HCT116 (cell line): ENCODE results near the gene GPHN. TPM values are rescaled to one million over a fixed set of nuclear protein-coding genes. Genes with fewer than 3 reads are reported as not detected.
A peak's percentile ranks its signal among the peaks of the same experiment; 100 is the strongest.

Source experiments
- ATAC-seq: fragments of 200-7000 bp; cut with Tn5 transposase; 2 replicates; pipeline ENCODE4 v1.9.1; 2020; ENCODE audit warnings: mild to moderate bottlenecking, moderate library complexity
- BruUV-seq: library from RNA; stranded (reverse); fragments of 400-500 nt; replicated peaks from 2 replicates; lab custom pipeline; 2021; lab: Mats Ljungman, UMichigan
- CTCF ChIA-PET: fragments of 300-600 bp; sonication (Branson Sonifier 250); formaldehyde crosslinking; loops from one replicate; lab custom pipeline; 2021; ENCODE audit warnings: antibody characterized with exemption; lab: Charles Lee
- POLR2A ChIA-PET: fragments of 300-600, 350-600 bp; sonication (Branson Sonifier 250); formaldehyde crosslinking; loops from one replicate; lab custom pipeline; 2021; ENCODE audit warnings: antibody characterized with exemption; lab: Charles Lee
- RAD21 ChIA-PET, 2 experiments: fragments of 300-600 bp; sonication (Branson Sonifier 250); formaldehyde crosslinking; loops; one replicate each; lab custom pipeline; 2023; ENCODE audit warnings: low total read pairs in 2 of 2; ENCODE audit not compliant: uncharacterized antibody in 2 of 2, unreplicated experiment in 2 of 2, low non-redundant PET in 1 of 2; lab: Charles Lee
- DNase-seq: peaks from one replicate; pipeline ENCODE4 v3.0.0-alpha.2; 2010; ENCODE audit warnings: low read depth, low spot score
- H2AFZ ChIP-seq: fragments of 200-600 bp; shearing (Covaris generic), sonication (generic); 2 replicates; pipeline ENCODE4 v1.6.1; 2017; ENCODE audit warnings: low read depth, mixed run types, mixed read lengths, antibody characterized with exemption, low read length; ENCODE audit not compliant: poor library complexity, severe bottlenecking
- H3K27ac ChIP-seq: 2 replicates; pipeline ENCODE4 v1.5.1; 2012; ENCODE audit warnings: low read depth, low read length
- H3K27me3 ChIP-seq: fragments of 200-600 bp; sonication (generic); 2 replicates; pipeline ENCODE4 v1.6.1; 2016; ENCODE audit warnings: mixed run types, low read length, mixed read lengths; ENCODE audit not compliant: insufficient read depth
- H3K36me3 ChIP-seq, 2 experiments: fragments of 200-500 bp in 1 of 2; fragments of 200-600 bp in 1 of 2; sonication (Bioruptor generic) in 1 of 2; sonication (generic) in 1 of 2; 2 replicates each; pipeline versions ENCODE4 v1.5.1 to v1.6.1; 2014 to 2016; ENCODE audit warnings: low read length in 2 of 2, inconsistent platforms in 1 of 2, mixed read lengths in 1 of 2, mixed run types in 1 of 2; ENCODE audit not compliant: insufficient read depth in 2 of 2, control insufficient read depth in 1 of 2
- H3K4me1 ChIP-seq, 2 experiments: fragments of 200-600 bp in 1 of 2; sonication (generic) in 1 of 2; 2 replicates each; pipeline versions ENCODE4 v1.5.1 to v1.6.1; 2012 to 2017; ENCODE audit warnings: low read length in 2 of 2, inconsistent platforms in 1 of 2, mild to moderate bottlenecking in 1 of 2, mixed read lengths in 1 of 2, mixed run types in 1 of 2, moderate library complexity in 1 of 2; ENCODE audit not compliant: insufficient read depth in 2 of 2, control insufficient read depth in 1 of 2
- H3K4me2 ChIP-seq: fragments of 200-600 bp; sonication (generic); 2 replicates; pipeline ENCODE4 v1.6.1; 2017; ENCODE audit warnings: mixed run types, low read length, mixed read lengths
- H3K4me3 ChIP-seq, 2 experiments: fragments of 200-600 bp in 1 of 2; sonication (generic) in 1 of 2; replicated peaks in 1 of 2; 2 replicates each; pipeline ENCODE4 v1.5.1; 2011 to 2016; ENCODE audit warnings: low read length in 2 of 2, control low read depth in 1 of 2, low read depth in 1 of 2, mild to moderate bottlenecking in 1 of 2, mixed read lengths in 1 of 2, mixed run types in 1 of 2
- H3K79me2 ChIP-seq: fragments of 200-600 bp; sonication (generic); 2 replicates; pipeline ENCODE4 v1.6.1; 2017; ENCODE audit warnings: mild to moderate bottlenecking, mixed run types, low read length, moderate library complexity, mixed read lengths; ENCODE audit not compliant: insufficient read depth
- H3K9ac ChIP-seq: fragments of 200-600 bp; sonication (generic); 2 replicates; pipeline ENCODE4 v1.6.1; 2016; ENCODE audit warnings: low read length, mixed read lengths
- H3K9me2 ChIP-seq: fragments of 200-600 bp; sonication (generic), shearing (Covaris generic); 2 replicates; pipeline ENCODE4 v1.6.1; 2017; ENCODE audit warnings: mixed run types, mild to moderate bottlenecking, moderate library complexity; ENCODE audit not compliant: insufficient read depth
- H3K9me3 ChIP-seq, 2 experiments: fragments of 200-500 bp in 1 of 2; fragments of 200-600 bp in 1 of 2; sonication (Bioruptor generic) in 1 of 2; sonication (generic) in 1 of 2; 2 replicates each; pipeline ENCODE4 v1.6.1; 2014 to 2017; ENCODE audit warnings: low read length in 2 of 2, mixed read lengths in 2 of 2, inconsistent platforms in 1 of 2, low read depth in 1 of 2, mild to moderate bottlenecking in 1 of 2, mixed run types in 1 of 2, moderate library complexity in 1 of 2; ENCODE audit not compliant: control insufficient read depth in 1 of 2, insufficient read depth in 1 of 2
- H4K20me1 ChIP-seq: fragments of 200-600 bp; sonication (generic), shearing (Covaris generic); 2 replicates; pipeline ENCODE4 v1.6.1; 2017; ENCODE audit warnings: mixed run types, mild to moderate bottlenecking, moderate library complexity; ENCODE audit not compliant: insufficient read depth
- CBX3 ChIP-seq: IDR thresholded peaks from 2 replicates; pipeline ENCODE4 v1.6.1; 2012; ENCODE audit warnings: low read depth
- CEBPB ChIP-seq: IDR thresholded peaks from 2 replicates; pipeline ENCODE4 v1.6.1; 2012; ENCODE audit warnings: low read depth
- CTCF ChIP-seq, 3 experiments: fragments of 200-600 bp in 1 of 3; sonication (generic) in 1 of 3; IDR thresholded peaks in 2 of 3; conservative IDR thresholded peaks in 1 of 3; 2 replicates each; pipeline ENCODE4 v1.5.1; 2012 to 2017; ENCODE audit warnings: low read depth in 2 of 3, low read length in 2 of 3, antibody characterized with exemption in 1 of 3, borderline replicate concordance in 1 of 3, control low read depth in 1 of 3, mild to moderate bottlenecking in 1 of 3, mixed read lengths in 1 of 3, mixed run types in 1 of 3, moderate library complexity in 1 of 3; ENCODE audit not compliant: insufficient read depth in 1 of 3
- ELF1 ChIP-seq: IDR thresholded peaks from 2 replicates; pipeline ENCODE4 v1.6.1; 2012; ENCODE audit warnings: low read depth, borderline replicate concordance
- EZH2 ChIP-seq: fragments of 200-600 bp; sonication (generic); IDR thresholded peaks from 2 replicates; pipeline ENCODE4 v1.6.1; 2017; ENCODE audit warnings: antibody characterized with exemption, mixed run types
- JUND ChIP-seq: IDR thresholded peaks from 2 replicates; pipeline ENCODE4 v1.6.1; 2012
- POLR2A ChIP-seq: IDR thresholded peaks from 2 replicates; pipeline ENCODE4 v1.7.0; 2011; ENCODE audit warnings: borderline replicate concordance; ENCODE audit not compliant: insufficient read depth, insufficient read length; ENCODE audit errors: extremely low read depth
- POLR2AphosphoS5 ChIP-seq: IDR thresholded peaks from 2 replicates; pipeline ENCODE4 v1.6.1; 2011; ENCODE audit warnings: mild to moderate bottlenecking, low read depth, low read length, moderate library complexity
- RAD21 ChIP-seq: IDR thresholded peaks from 2 replicates; pipeline ENCODE4 v1.6.1; 2012; ENCODE audit warnings: low read depth, mild to moderate bottlenecking
- SP1 ChIP-seq: IDR thresholded peaks from 2 replicates; pipeline ENCODE4 v1.6.1; 2012; ENCODE audit warnings: low read depth
- SRF ChIP-seq: IDR thresholded peaks from 2 replicates; pipeline ENCODE4 v1.6.1; 2012; ENCODE audit warnings: low read depth
- ZBTB33 ChIP-seq: IDR thresholded peaks from 2 replicates; pipeline ENCODE4 v1.6.1; 2011; ENCODE audit warnings: mild to moderate bottlenecking, low read length, moderate library complexity; ENCODE audit not compliant: insufficient replicate concordance; ENCODE audit errors: extremely low read depth
- intact Hi-C: fragments of 100-400 bp; cut with micrococcal nuclease; formaldehyde crosslinking; loops from 2 replicates; pipeline ENCODE4 v1.10.0; 2022
- total RNA-seq: library from RNA; stranded (reverse); gene quantifications from one replicate; pipeline ENCODE4 v1.2.1, GENCODE V29; 2021; ENCODE audit not compliant: unreplicated experiment
- TF ChIP-seq, protein P1 (sequence below): IDR thresholded peaks from 2 replicates; pipeline ENCODE4 v1.6.1; 2012; ENCODE audit warnings: low read depth

GPHN gene
- total RNA-seq, 1 experiment from 2014 or later = 43.8 TPM

- Histone ChIP-seq H3K9ac (no peak overlapping the region), H3K36me3 (peaks cover 0 to 12% of the 10 kb centered on the region in 2 experiments; a peak in 2 of 4 replicates), H3K4me1 (no peaks in the 10 kb centered on the region), H3K9me2 (no peaks in the 10 kb centered on the region), H3K4me3 (no peak overlapping the region), H3K27ac (no peak overlapping the region), H3K4me2 (no peak overlapping the region), H3K79me2 (no peaks in the 10 kb centered on the region), H2AFZ (no peak overlapping the region), H4K20me1 (no peaks in the 10 kb centered on the region), H3K9me3 (peaks cover 8 to 11% of the 10 kb centered on the region in 2 experiments; a peak in 2 of 4 replicates), H3K27me3 (no peaks in the 10 kb centered on the region)
- no TSS peak for BruUV-seq
- ChIA-PET CTCF (no interaction called here), RAD21 (no interaction called here), POLR2A (no interaction called here)
- ATAC-seq (no peak), DNase-seq (peak; percentile 15)
- intact Hi-C loops = no loop called here
- TF ChIP-seq CBX3 (peak; percentile 28; the same call in 1 of the 2 replicates), POLR2A (no peak), RAD21 (no peak), SRF (no peak), EZH2 (no peak)
Measured at GRCh38 chr14:66944872-66945271, 436.9 kb downstream of the GPHN start.

DNA sequence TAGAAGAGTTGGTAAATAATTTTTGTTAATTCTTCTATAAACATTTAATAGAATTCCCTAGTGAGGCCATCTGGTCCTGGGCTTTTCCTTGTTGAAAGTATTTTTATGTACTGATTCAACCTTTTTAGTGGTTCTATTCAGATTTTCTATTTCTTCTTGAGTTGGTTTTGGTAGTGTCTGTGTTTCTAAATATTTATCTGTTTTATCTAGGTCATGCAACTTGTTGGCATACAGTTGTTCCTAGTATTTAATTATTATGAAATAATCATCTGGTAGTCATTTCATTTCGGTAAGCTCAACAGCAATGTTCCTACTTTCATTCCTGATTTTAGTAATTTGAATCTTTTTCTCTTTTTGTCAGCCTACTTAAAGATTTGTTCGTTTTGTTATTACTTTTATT is 447.2 kb downstream of the GPHN start:
- Histone ChIP-seq H3K4me2 (no peak overlapping the region), H3K9me2 (no peaks in the 10 kb centered on the region), H3K27me3 (no peaks in the 10 kb centered on the region), H3K9me3 (0 out of 4 replicates have a peak, but pooled peaks cover 0 to 4% of the 10 kb centered on the region in 2 experiments), H3K4me1 (no peaks in the 10 kb centered on the region), H3K79me2 (no peaks in the 10 kb centered on the region), H4K20me1 (no peaks in the 10 kb centered on the region), H3K9ac (no peak overlapping the region), H3K4me3 (no peak overlapping the region), H2AFZ (no peak overlapping the region), H3K36me3 (no peaks in the 10 kb centered on the region), H3K27ac (no peak overlapping the region)
- ATAC-seq = no peak
- CTCF ChIA-PET = no interaction called here
- RAD21 ChIA-PET = no interaction called here
- no TSS peak for BruUV-seq
- POLR2A ChIA-PET = no interaction called here
- intact Hi-C loops = no loop called here
- no peak for DNase-seq
- TF ChIP-seq JUND = no peak
- TF ChIP-seq CEBPB = no peak
- no peak for TF ChIP-seq CTCF (IDR thresholded peaks at IDR 0.05 in 2 of 3, conservative IDR thresholded peaks at IDR 0.05 in 1 of 3; ENCODE audit: borderline replicate concordance in 1 of 3, insufficient read depth in 1 of 3, low read depth in 2 of 3, low read length in 2 of 3)
- TF ChIP-seq POLR2AphosphoS5 = no peak
- TF ChIP-seq, protein P1, sequence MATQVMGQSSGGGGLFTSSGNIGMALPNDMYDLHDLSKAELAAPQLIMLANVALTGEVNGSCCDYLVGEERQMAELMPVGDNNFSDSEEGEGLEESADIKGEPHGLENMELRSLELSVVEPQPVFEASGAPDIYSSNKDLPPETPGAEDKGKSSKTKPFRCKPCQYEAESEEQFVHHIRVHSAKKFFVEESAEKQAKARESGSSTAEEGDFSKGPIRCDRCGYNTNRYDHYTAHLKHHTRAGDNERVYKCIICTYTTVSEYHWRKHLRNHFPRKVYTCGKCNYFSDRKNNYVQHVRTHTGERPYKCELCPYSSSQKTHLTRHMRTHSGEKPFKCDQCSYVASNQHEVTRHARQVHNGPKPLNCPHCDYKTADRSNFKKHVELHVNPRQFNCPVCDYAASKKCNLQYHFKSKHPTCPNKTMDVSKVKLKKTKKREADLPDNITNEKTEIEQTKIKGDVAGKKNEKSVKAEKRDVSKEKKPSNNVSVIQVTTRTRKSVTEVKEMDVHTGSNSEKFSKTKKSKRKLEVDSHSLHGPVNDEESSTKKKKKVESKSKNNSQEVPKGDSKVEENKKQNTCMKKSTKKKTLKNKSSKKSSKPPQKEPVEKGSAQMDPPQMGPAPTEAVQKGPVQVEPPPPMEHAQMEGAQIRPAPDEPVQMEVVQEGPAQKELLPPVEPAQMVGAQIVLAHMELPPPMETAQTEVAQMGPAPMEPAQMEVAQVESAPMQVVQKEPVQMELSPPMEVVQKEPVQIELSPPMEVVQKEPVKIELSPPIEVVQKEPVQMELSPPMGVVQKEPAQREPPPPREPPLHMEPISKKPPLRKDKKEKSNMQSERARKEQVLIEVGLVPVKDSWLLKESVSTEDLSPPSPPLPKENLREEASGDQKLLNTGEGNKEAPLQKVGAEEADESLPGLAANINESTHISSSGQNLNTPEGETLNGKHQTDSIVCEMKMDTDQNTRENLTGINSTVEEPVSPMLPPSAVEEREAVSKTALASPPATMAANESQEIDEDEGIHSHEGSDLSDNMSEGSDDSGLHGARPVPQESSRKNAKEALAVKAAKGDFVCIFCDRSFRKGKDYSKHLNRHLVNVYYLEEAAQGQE = no peak
- no peak for TF ChIP-seq CBX3
- no peak for TF ChIP-seq ELF1
- no peak for TF ChIP-seq EZH2
- TF ChIP-seq SP1 = no peak
- no peak for TF ChIP-seq ZBTB33
- no peak for TF ChIP-seq SRF
- no peak for TF ChIP-seq POLR2A
